GM10847 (cell line): Measurements from ENCODE around the gene UGT1A3.

Experiments used
- POLR2A ChIP-seq: IDR thresholded peaks from 2 replicates; pipeline ENCODE4 v1.6.1; 2011; ENCODE audit not compliant: insufficient read length; ENCODE audit errors: extremely low read depth

Gene UGT1A3

DNA sequence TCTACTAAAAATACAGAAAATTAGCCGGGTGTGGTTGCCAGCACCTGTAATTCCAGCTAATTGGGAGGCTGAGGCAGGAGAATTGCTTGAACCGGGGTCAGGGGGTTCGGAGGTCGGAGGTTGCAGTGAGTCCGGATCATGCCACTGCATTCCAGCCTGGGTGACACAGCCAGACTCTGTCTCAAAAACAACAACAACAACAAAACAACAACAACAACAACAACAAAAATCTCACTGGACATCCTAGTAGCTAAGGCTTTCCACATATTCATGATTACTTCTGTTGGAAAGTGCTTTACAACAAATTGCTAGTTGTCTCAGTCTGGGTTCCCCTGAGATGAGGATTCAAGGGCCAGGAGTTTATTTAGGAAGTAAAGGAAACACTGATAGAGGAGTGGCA, 45.0 kb downstream of the UGT1A3 start:
- no peak for TF ChIP-seq POLR2A

GRCh38 chr2:233775414-233775813, 46.6 kb downstream of the UGT1A3 start:
- no peak for TF ChIP-seq POLR2A

DNA sequence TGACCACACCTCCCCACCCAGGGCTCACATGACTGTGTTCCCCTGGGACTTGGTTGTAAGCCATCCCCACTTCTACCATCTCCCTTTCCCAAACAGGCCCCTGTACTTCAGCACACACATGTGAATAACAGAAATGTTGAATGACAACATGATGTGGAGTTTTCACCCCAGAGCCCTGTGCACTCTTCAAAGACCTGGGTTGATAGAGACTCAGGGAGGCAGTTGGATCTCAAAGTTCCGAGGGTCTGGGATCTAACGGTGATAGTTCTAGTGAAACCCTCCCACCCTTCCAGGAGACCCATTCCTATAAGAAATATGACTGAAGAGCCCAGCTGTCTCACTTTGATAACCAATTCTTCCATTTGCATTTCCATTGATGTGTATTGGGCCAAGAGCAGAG, 49.2 kb downstream of the UGT1A3 start, which contains the start of gene MROH2A:
Gene MROH2A (plus strand): TSS at position 301 of the 400 bp plus-strand sequence. CDS start 1,029 bp downstream, outside the sequence.
- TF ChIP-seq POLR2A, result no peak

DNA sequence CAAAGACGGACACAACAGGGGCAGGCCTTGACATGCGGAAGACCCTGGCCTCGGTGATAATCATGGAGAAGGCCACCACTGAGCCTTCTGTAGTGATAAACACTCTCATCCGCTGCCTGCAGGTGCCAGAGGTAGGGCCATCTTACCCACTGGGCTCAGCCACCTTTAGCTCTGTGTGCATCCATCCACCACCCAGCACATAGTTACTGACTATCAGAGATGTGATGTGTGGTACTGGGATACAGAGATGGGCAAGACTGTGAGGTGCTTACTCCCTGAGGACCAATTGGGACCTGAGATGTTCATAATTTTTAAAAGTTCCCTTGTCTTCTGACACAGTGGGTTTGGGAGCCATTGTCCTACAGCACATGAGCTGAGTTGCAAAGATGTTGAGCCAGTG, 50.9 kb downstream of the UGT1A3 start:
- TF ChIP-seq POLR2A, result no peak

GRCh38 chr2:233780771-233781170, 51.9 kb downstream of the UGT1A3 start:
- no peak for TF ChIP-seq POLR2A

DNA sequence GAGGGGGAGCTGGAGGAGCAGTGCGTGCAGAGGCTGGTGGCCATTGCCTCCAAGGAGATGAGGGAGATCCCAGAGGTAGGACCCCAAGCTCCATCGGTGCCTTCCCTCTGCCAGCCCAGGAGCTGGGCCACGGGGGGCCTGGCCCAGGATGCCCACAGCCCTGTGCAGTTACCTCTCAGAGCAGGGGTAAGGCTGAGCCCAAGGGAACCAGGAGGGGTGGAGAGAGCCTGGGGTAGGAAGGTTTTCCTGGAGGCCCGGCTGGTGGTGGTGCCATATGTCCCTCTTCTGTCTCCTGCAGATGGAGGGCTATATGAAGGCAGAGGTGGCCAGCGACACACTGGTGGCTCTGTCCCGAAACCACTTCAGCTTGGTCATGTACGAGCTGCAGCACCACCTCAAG, 60.7 kb downstream of the UGT1A3 start:
- TF ChIP-seq POLR2A, result no peak

GRCh38 chr2:233791151-233791882, 62.5 kb downstream of the UGT1A3 start:
- no peak for TF ChIP-seq POLR2A

DNA sequence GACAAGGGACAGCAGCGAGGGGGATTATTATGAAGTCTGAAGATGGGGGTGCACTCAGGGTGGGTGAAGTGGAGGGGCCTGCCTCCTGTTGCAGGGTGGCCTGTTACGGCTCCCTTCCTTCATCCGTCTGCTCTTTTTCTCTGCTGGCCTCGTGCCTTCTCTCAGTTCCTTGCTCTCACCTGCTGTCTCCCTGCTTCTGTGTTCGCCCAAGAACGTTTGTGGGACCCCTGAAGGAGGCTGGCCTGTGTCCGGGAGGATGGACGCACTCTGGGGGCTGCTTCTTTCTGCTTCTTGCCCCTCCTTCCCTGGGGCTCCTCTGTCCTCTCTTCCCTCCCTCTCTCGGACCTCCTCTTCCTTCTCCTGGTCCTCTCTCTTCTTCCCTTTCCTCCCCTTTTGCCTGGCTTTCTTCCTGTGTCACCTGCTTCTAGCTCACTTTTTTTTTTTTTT, 63.1 kb downstream of the UGT1A3 start:
- TF ChIP-seq POLR2A, result no peak

DNA sequence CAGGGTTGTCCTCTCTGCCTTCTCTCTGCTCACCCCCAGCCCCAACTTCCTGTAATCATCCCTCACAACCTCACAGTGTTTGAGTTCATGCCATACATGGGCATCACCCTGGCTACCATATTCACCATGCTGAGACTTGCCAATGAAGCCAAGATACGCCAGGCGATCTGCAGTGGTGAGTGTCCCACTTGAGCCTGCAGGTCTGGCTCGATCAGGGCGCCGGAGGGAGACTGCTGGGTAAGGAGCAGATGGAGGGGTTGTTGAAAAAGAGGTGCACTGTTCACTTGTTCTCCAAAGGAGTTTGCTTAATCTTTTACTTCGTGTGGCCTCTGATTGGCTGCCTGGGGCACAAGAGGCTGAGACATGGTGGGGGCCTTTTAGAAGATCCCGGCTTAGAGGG, 63.9 kb downstream of the UGT1A3 start:
- TF ChIP-seq POLR2A, result no peak

DNA sequence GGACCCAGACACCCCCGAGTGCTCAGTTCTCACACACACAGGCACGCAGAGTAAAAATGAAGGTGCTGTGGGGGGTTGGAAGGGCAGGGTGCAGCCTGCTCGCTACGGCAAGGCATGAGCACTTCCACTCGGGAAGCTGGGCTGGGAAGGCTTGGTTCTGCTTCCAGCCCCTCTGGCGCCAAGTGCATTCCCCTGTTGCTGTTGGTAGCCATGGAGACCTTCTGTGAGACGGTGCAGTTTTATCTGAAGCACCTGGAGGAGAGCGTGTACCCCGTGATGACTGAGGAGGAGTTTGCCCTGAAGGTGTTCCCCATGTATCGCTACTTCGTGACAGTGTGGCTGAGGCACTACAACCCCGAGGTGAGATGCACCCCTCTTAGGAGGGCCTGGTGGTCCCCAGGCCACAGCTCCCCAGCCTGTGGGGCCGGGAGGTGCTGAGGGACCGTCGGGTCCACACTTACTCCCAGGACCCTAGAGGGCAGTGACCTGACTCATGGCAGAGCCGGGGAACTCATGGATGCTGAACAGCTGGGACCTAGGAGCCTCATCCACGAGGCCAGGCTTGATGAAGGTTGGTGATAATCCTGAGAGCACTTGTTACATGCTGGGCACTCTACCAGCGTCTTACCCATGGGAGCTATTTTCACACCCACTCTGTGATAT, 64.8 kb downstream of the UGT1A3 start:
- TF ChIP-seq POLR2A, result no peak

DNA sequence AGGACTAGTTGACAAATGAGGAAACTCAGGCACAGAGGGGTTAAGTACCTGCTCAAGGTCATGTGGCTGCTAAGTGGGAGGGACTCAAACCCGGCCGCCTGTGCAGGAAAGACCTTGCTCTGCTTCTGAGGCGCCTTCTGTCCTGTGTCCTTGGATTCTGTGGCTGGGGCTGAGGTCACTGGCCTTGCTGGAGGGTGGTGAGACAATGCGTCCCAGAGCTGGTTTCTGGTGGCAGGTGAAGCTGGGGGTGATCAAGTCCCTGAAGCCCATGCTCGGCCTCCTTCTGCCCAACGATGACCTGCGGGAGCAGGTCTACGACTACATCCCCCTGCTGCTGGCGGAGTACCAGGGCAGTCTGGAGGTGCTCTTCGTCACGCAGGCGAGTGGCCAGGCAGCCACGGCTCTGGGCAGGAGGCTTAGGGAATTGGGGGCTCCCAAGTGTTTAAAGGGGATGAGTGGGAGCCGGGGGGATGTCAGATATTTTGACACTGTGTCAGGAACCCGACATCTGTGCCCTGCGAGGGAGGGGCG, 65.4 kb downstream of the UGT1A3 start:
- TF ChIP-seq POLR2A, result no peak

DNA sequence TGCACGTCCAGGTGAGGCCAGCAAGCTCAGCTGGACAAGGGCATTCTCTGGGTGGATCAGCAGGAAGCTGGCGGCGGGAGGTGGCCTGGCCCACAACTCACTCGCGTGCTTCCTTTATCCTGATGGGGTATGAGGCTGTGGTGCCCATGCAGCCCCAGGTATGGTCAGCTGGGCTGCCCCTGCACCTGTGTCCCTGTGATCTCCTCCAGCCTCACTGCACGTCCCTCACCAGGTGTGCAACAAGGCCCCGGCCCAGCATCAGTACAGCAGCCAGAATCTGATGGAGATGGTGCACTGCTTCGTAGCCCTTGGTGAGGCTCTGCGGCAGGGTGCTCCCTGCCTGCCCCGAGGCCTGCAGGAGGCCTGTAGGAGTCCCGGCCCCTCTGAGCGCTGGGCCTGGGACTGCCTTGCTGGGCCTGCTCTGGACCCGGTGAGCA, 66.9 kb downstream of the UGT1A3 start:
- no peak for TF ChIP-seq POLR2A

DNA sequence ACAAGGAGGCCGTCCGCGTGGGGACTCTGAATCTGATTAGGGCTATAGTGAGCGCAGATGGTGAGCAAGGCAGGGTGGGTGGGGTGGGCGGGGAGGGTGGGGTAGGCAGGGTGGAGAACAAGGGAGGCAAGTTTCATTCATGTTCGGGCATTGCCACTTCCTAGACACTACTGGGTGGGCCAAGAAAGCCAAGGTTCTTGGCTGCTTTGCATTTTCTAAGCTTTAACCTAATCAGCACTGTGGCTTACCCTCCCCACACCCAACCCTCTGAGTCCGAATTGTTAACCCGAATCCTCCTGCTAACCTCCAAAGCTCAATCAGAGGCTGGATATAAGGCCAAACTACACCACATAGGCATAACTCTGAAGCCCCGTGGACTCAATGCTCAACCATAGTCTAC, 67.4 kb downstream of the UGT1A3 start:
- no peak for TF ChIP-seq POLR2A

GRCh38 chr2:233798335-233799086, 69.7 kb downstream of the UGT1A3 start:
- no peak for TF ChIP-seq POLR2A

DNA sequence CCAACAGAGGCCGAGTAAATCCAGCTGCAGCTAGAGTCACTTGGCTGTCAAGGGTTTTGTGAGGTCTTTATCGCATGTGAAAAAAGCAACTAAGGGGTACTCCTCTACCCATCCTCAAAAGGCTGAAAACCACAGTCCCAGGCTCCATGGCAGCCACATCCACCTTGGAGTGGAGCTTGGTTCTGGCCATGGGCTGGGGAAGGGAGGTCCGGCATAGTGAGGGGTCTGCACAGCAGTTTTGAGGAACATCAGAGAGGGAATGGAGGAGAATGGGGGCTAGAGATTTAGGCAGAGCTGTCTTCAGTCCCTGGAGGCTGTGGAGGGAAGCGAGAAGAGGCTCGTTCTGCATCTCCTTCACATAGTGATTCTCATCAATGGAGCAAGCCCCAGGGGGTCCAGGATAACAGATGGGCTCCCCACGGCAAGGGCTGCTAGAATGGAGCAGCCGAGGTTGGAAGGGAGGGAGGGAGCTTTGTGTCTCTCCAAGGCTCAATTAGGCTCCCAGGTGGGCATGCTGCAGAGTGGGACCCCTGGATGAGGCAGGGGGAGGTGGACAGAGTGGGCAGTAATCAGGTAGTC, 70.3 kb downstream of the UGT1A3 start:
- no peak for TF ChIP-seq POLR2A
